Measurements from ENCODE around the gene ADIPOR2.

ADIPOR2 gene

GRCh38 chr12:1810931-1811280 is 120.0 kb downstream of the ADIPOR2 start:
- peaks cover 5% of the 10 kb centered on the region for H3K4me1 ChIP-seq
- no peaks in the 10 kb centered on the region for H3K9me3 ChIP-seq (ENCODE audit: control insufficient read depth, low read length)
- no peak for TF ChIP-seq CTCF (IDR thresholded peaks at IDR 0.05)
- H3K4me3 ChIP-seq (ENCODE audit: low read depth, low read length), result no peak overlapping the region
- no peak overlapping the region for H3K4me2 ChIP-seq (ENCODE audit: low read length)
- no peaks in the 10 kb centered on the region for H3K36me3 ChIP-seq (ENCODE audit: control insufficient read depth, insufficient read depth, low read length)
- H3K9ac ChIP-seq, result no peak overlapping the region
- H2AFZ ChIP-seq, result no peak overlapping the region
- H3K79me2 ChIP-seq, result no peaks in the 10 kb centered on the region
- H3K27ac ChIP-seq, result no peak overlapping the region
- H3K27me3 ChIP-seq (ENCODE audit: control insufficient read depth, insufficient read depth, low read length), result no peaks in the 10 kb centered on the region

GRCh38 chr12:1811281-1811947 is 120.5 kb downstream of the ADIPOR2 start:
- Histone ChIP-seq H3K4me2 (ENCODE audit: low read length) (no peak overlapping the region), H3K27me3 (ENCODE audit: control insufficient read depth, insufficient read depth, low read length) (no peaks in the 10 kb centered on the region), H2AFZ (no peak overlapping the region), H3K27ac (no peak overlapping the region), H3K79me2 (no peaks in the 10 kb centered on the region), H3K4me3 (ENCODE audit: low read depth, low read length) (no peak overlapping the region), H3K9me3 (ENCODE audit: control insufficient read depth, low read length) (no peaks in the 10 kb centered on the region), H3K4me1 (peaks cover 10% of the 10 kb centered on the region), H3K36me3 (ENCODE audit: control insufficient read depth, insufficient read depth, low read length) (no peaks in the 10 kb centered on the region), H3K9ac (no peak overlapping the region)
- no peak for TF ChIP-seq CTCF (IDR thresholded peaks at IDR 0.05)

GRCh38 chr12:1811948-1812291 is 121.0 kb downstream of the ADIPOR2 start:
- Histone ChIP-seq H3K9me3 (ENCODE audit: control insufficient read depth, low read length) (no peaks in the 10 kb centered on the region), H2AFZ (no peak overlapping the region), H3K79me2 (no peaks in the 10 kb centered on the region), H3K36me3 (ENCODE audit: control insufficient read depth, insufficient read depth, low read length) (no peaks in the 10 kb centered on the region), H3K9ac (no peak overlapping the region), H3K4me1 (peaks cover 15% of the 10 kb centered on the region), H3K4me2 (ENCODE audit: low read length) (no peak overlapping the region), H3K27me3 (ENCODE audit: control insufficient read depth, insufficient read depth, low read length) (no peaks in the 10 kb centered on the region), H3K27ac (no peak overlapping the region), H3K4me3 (ENCODE audit: low read depth, low read length) (no peak overlapping the region)
- TF ChIP-seq CTCF (IDR thresholded peaks at IDR 0.05), result no peak

- Histone ChIP-seq H3K4me2 (ENCODE audit: low read length) (no peak overlapping the region), H3K9ac (no peak overlapping the region), H3K36me3 (ENCODE audit: control insufficient read depth, insufficient read depth, low read length) (no peaks in the 10 kb centered on the region), H2AFZ (no peak overlapping the region), H3K4me3 (ENCODE audit: low read depth, low read length) (no peak overlapping the region), H3K9me3 (ENCODE audit: control insufficient read depth, low read length) (no peaks in the 10 kb centered on the region), H3K27ac (peak overlapping the region; percentile 37), H3K4me1 (peaks cover 19% of the 10 kb centered on the region), H3K27me3 (ENCODE audit: control insufficient read depth, insufficient read depth, low read length) (no peaks in the 10 kb centered on the region), H3K79me2 (no peaks in the 10 kb centered on the region)
- TF ChIP-seq CTCF (IDR thresholded peaks at IDR 0.05), result no peak
Observed at GRCh38 chr12:1812650-1813302, 121.9 kb downstream of the ADIPOR2 start.

- H3K4me2 ChIP-seq (ENCODE audit: low read length), result no peak overlapping the region
- H3K4me3 ChIP-seq (ENCODE audit: low read depth, low read length), result no peak overlapping the region
- peaks cover 19% of the 10 kb centered on the region for H3K4me1 ChIP-seq
- no peaks in the 10 kb centered on the region for H3K79me2 ChIP-seq
- H3K9ac ChIP-seq, result no peak overlapping the region
- no peaks in the 10 kb centered on the region for H3K27me3 ChIP-seq (ENCODE audit: control insufficient read depth, insufficient read depth, low read length)
- H3K36me3 ChIP-seq (ENCODE audit: control insufficient read depth, insufficient read depth, low read length), result no peaks in the 10 kb centered on the region
- H3K27ac ChIP-seq, result no peak overlapping the region
- no peak overlapping the region for H2AFZ ChIP-seq
- no peak for TF ChIP-seq CTCF (IDR thresholded peaks at IDR 0.05)
- no peaks in the 10 kb centered on the region for H3K9me3 ChIP-seq (ENCODE audit: control insufficient read depth, low read length)
Observed at GRCh38 chr12:1814266-1814665, 123.4 kb downstream of the ADIPOR2 start.
